Tibial nerve (tissue), 4 donors: Measurements from ENCODE around the gene MBL2.

Experiments used
- EP300 ChIP-seq, 2 donors: sonication (generic); formaldehyde crosslinking; IDR thresholded peaks; one replicate each; pipeline ENCODE4 v1.6.1; 2017; ENCODE audit warnings: antibody characterized with exemption in 2 of 2, mild to moderate bottlenecking in 1 of 2
- POLR2A ChIP-seq, 2 donors: fragments of 450-650 bp; IDR thresholded peaks; one replicate each; pipeline ENCODE4 v1.6.1; 2017; ENCODE audit warnings: antibody characterized with exemption in 2 of 2, mild to moderate bottlenecking in 2 of 2, moderate library complexity in 2 of 2
- TF ChIP-seq, protein P1 (sequence below), 5 experiments: fragments of 200-600 bp in 3 of 5; fragments of 450-650 bp in 2 of 5; sonication (generic) in 3 of 5; IDR thresholded peaks; one replicate each; pipeline ENCODE4 v1.5.1; 2016 to 2019; ENCODE audit warnings: antibody characterized with exemption in 5 of 5, mild to moderate bottlenecking in 3 of 5, moderate library complexity in 2 of 5

- TF ChIP-seq EP300 (IDR thresholded peaks at IDR 0.05): no peak
- TF ChIP-seq, protein P1, sequence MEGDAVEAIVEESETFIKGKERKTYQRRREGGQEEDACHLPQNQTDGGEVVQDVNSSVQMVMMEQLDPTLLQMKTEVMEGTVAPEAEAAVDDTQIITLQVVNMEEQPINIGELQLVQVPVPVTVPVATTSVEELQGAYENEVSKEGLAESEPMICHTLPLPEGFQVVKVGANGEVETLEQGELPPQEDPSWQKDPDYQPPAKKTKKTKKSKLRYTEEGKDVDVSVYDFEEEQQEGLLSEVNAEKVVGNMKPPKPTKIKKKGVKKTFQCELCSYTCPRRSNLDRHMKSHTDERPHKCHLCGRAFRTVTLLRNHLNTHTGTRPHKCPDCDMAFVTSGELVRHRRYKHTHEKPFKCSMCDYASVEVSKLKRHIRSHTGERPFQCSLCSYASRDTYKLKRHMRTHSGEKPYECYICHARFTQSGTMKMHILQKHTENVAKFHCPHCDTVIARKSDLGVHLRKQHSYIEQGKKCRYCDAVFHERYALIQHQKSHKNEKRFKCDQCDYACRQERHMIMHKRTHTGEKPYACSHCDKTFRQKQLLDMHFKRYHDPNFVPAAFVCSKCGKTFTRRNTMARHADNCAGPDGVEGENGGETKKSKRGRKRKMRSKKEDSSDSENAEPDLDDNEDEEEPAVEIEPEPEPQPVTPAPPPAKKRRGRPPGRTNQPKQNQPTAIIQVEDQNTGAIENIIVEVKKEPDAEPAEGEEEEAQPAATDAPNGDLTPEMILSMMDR (IDR thresholded peaks at IDR 0.05): no peak
- no peak for TF ChIP-seq POLR2A (IDR thresholded peaks at IDR 0.05)
Measured at GRCh38 chr10:52774600-52775106, 2.1 kb upstream of the MBL2 start.
